H1 (cell line): ENCODE measurements around the gene GALNTL6. TPM values are rescaled to one million over a fixed set of nuclear protein-coding genes. Genes with fewer than 3 reads are reported as not detected.

Experiments used
- BCL11A ChIP-seq, 2 experiments: IDR thresholded peaks; one replicate each; pipeline ENCODE4 v1.6.1; 2011; ENCODE audit warnings: low read depth in 2 of 2, low read length in 2 of 2, mild to moderate bottlenecking in 2 of 2
- CBX5 ChIP-seq: fragments of 300-800, 300-1000 bp; sonication (generic); IDR thresholded peaks from 2 replicates; pipeline ENCODE4 v1.7.1; 2016; ENCODE audit warnings: antibody characterized with exemption, low read length, low read depth
- CHD2 ChIP-seq: IDR thresholded peaks from 2 replicates; pipeline ENCODE4 v1.6.1; 2012; ENCODE audit warnings: low read length, improper control_type of control experiment
- CHD7 ChIP-seq: fragments of 300-600 bp; sonication (generic); IDR thresholded peaks from 2 replicates; pipeline ENCODE4 v1.7.1; 2012; ENCODE audit warnings: low read length, moderate library complexity, mild to moderate bottlenecking, inconsistent platforms; ENCODE audit not compliant: insufficient replicate concordance
- CTCF ChIP-seq, 3 experiments: IDR thresholded peaks; 1 replicate in 2 of 3; 2 replicates in 1 of 3; pipeline versions ENCODE4 v1.5.1 to v1.6.1; 2011; ENCODE audit warnings: low read length in 3 of 3, mild to moderate bottlenecking in 3 of 3, inconsistent platforms in 2 of 3, low read depth in 1 of 3, moderate library complexity in 1 of 3; ENCODE audit not compliant: insufficient read depth in 1 of 3; ENCODE audit errors: control extremely low read depth in 1 of 3
- NRF1 ChIP-seq: IDR thresholded peaks from 2 replicates; pipeline ENCODE4 v1.6.1; 2011; ENCODE audit warnings: mild to moderate bottlenecking, low read depth, low read length, improper control_type of control experiment
- PHF8 ChIP-seq: fragments of 200-600 bp; sonication (generic); conservative IDR thresholded peaks from 2 replicates; pipeline ENCODE4 v1.7.1; 2012; ENCODE audit warnings: low read depth, mild to moderate bottlenecking, inconsistent platforms, low read length, moderate library complexity
- RNF2 ChIP-seq: fragments of 200-900, 300-1000 bp; sonication (generic); IDR thresholded peaks from 2 replicates; pipeline ENCODE4 v1.7.1; 2016; ENCODE audit warnings: borderline replicate concordance, low read depth, mild to moderate bottlenecking, antibody characterized with exemption, low read length; ENCODE audit not compliant: poor library complexity, severe bottlenecking; ENCODE audit errors: missing control alignments
- polyA plus RNA-seq, 7 experiments: library from polyadenylated mRNA; depleted of rRNA in 3 of 7; stranded (reverse) in 5 of 7; unstranded in 2 of 7; fragments of >200 nt in 5 of 7; fragments of 200-250 nt in 2 of 7; gene quantifications; 1 replicate in 5 of 7; 2 replicates in 1 of 7; 4 replicates in 1 of 7; pipeline versions ENCODE4 v1.2.1 to v1.2.3, GENCODE V29; 2011 to 2013; ENCODE audit warnings: missing spikeins in 2 of 7, mixed read lengths in 2 of 7
- total RNA-seq: library from RNA; stranded (reverse); fragmentation: NEBNext Ultra II Directional; extraction: Animal tissue kit (Norgen Biotek cat#: 25700); gene quantifications from 2 replicates; pipeline ENCODE4 v1.2.1, GENCODE V29; 2021

The GALNTL6 gene
- total and polyA plus RNA-seq, 2 of the 8 experiments (the other 6 are each of a cell fraction or from before 2014, with no cell fraction given) = 0.03 to 0.32 TPM

GRCh38 chr4:171851295-171851694, 38.1 kb downstream of the GALNTL6 start (continued):
- TF ChIP-seq CHD7 = no peak
- TF ChIP-seq RNF2 = no peak
- no peak for TF ChIP-seq NRF1
- TF ChIP-seq BCL11A (IDR thresholded peaks at IDR 0.05; ENCODE audit: low read depth in 2 of 2, low read length in 2 of 2) = no peak
- no peak for TF ChIP-seq CBX5
- TF ChIP-seq PHF8 = no peak
- no peak for TF ChIP-seq CHD2
- no peak for TF ChIP-seq CTCF (IDR thresholded peaks at IDR 0.05; ENCODE audit: control extremely low read depth in 1 of 3, insufficient read depth in 1 of 3, low read depth in 1 of 3, low read length in 3 of 3)
